Fibroblast of the aortic adventitia (primary cell): ENCODE results near the gene VRK3. TPM values are rescaled to one million over a fixed set of nuclear protein-coding genes. Genes with fewer than 3 reads are reported as not detected.
"Not testable (repeated sequence)": the region's sequence is repeated elsewhere in the genome, so short reads cannot be mapped to it uniquely, and the experiment has no call there.

Experiments used
- DNase-seq: peaks from one replicate; pipeline ENCODE4 v3.0.0-alpha.2; 2010; ENCODE audit warnings: low read depth
- H3K4me3 ChIP-seq: 2 replicates; pipeline ENCODE4 v1.5.1; 2011; ENCODE audit warnings: low read depth, mild to moderate bottlenecking, control low read depth, low read length, moderate library complexity
- total RNA-seq: library from RNA; depleted of rRNA; stranded (reverse); fragments of >200 nt; gene quantifications from 2 replicates; pipeline ENCODE4 v1.2.3, GENCODE V29; 2012; ENCODE audit warnings: low replicate concordance
- TF ChIP-seq, protein P1 (sequence below): IDR thresholded peaks from 2 replicates; pipeline ENCODE4 v1.5.1; 2011; ENCODE audit warnings: mild to moderate bottlenecking, low read length, control low read depth, inconsistent platforms; ENCODE audit not compliant: insufficient read depth

VRK3 gene, protein sequence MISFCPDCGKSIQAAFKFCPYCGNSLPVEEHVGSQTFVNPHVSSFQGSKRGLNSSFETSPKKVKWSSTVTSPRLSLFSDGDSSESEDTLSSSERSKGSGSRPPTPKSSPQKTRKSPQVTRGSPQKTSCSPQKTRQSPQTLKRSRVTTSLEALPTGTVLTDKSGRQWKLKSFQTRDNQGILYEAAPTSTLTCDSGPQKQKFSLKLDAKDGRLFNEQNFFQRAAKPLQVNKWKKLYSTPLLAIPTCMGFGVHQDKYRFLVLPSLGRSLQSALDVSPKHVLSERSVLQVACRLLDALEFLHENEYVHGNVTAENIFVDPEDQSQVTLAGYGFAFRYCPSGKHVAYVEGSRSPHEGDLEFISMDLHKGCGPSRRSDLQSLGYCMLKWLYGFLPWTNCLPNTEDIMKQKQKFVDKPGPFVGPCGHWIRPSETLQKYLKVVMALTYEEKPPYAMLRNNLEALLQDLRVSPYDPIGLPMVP
- 17.3 and 30.6 TPM in 2 replicates for total RNA-seq

DNA sequence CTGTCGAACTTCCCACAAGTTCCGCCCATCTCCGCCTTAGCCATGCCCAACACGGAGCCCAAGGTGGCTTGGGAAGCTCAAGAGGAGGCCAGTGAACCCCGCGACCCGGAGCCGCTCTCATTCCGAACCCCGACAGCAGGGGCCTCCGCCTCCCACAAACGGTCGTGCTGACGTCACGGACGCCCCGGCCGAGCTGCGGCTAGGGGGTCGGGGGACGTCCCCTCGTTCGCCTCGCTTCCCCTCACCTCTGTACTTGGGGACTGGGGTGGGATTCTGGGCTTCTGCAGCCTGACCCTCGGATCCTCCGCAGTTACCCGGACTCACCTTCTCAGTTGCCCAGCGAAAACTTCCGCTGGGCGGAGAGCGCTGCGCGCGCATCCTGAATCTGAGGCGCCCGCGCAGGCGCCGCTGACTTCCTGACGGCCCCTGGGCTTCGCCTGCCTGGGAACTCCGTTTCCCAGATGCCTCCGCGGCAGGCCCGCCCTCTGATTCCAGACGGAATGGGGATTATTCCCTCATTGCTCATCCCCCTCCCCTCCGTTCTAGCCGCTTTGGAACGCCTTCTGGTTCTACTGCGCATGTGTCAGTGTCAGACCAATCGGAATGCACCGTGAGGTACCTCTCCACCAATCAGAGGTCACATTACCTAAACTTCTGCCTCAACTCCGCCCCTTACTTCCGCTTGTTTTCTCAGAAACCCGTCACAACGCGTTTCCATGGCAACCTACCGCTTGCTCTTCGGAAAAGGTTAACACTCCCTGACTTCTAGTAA, at the start of gene VRK3:
Gene VRK3 (minus strand): TSS at position 351 of the 772 bp plus-strand sequence. CDS start 9,210 bp downstream, outside the sequence.
- peak within 1 kb of the TSS; percentile 98 for H3K4me3 ChIP-seq
- peak; percentile 100 for DNase-seq
- TF ChIP-seq, protein P1, sequence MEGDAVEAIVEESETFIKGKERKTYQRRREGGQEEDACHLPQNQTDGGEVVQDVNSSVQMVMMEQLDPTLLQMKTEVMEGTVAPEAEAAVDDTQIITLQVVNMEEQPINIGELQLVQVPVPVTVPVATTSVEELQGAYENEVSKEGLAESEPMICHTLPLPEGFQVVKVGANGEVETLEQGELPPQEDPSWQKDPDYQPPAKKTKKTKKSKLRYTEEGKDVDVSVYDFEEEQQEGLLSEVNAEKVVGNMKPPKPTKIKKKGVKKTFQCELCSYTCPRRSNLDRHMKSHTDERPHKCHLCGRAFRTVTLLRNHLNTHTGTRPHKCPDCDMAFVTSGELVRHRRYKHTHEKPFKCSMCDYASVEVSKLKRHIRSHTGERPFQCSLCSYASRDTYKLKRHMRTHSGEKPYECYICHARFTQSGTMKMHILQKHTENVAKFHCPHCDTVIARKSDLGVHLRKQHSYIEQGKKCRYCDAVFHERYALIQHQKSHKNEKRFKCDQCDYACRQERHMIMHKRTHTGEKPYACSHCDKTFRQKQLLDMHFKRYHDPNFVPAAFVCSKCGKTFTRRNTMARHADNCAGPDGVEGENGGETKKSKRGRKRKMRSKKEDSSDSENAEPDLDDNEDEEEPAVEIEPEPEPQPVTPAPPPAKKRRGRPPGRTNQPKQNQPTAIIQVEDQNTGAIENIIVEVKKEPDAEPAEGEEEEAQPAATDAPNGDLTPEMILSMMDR = peak; percentile 20

DNA sequence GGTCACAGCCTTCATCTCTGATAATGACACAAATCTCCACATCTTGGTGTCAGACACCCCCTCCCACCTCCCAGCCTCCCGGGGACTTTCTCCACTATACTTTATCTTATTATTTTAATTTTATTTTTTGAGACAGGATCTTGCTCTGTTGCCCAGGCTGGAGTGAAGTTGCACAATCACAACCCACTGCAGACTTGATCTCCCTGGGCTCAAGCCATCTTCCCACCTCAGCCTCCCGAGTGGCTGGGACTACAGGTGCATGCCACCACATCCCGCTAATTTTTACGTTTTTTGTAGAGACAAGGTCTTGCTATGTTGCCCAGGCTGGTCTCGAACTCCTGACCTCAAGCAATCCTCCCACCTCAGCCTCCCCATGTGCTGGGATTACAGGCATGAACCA, 43.2 kb upstream of the VRK3 start:
- H3K4me3 ChIP-seq, DNase-seq: not testable (repeated sequence)

DNA sequence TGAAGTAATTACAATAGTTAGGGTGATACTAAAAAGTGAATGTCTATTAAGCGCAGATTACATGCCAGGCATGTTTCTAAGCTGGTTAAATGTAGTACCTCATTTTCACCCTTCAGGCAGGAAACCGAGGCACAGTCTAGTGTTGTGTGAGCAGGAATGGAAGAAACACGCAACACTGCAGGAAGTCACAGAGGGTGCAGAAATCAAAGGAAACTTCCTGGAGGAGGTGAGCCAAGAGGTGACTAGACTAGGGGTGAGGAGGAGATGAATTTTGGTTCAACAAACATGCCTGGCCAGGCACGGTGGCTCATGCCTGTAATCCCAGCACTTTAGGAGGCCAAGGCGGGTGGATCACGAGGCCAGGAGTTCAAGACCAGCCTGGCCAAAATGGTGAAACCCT, 42.4 kb upstream of the VRK3 start:
- TF ChIP-seq, protein P1 = no peak
- H3K4me3 ChIP-seq = no peak overlapping the region
- no peak for DNase-seq

DNA sequence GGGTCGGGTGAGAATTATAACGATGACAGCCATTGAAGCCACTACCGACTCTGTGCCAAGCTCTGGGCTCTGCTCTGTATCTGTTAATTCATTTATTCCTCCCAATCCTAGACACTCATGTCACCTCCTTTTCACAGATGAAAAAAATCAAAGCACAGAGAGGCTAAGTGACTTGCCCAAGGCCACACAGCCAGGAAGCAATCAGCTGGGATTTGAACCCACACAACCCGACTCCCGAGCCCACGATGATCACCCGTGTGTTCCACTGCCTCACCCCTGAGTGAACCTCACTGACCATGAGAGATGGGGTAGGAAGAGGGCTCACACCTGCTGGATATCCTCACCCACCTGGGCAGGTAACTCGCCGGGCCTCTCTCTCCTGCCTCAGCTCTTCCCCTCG, 40.8 kb upstream of the VRK3 start:
- TF ChIP-seq, protein P1 = no peak
- DNase-seq = no peak

DNA sequence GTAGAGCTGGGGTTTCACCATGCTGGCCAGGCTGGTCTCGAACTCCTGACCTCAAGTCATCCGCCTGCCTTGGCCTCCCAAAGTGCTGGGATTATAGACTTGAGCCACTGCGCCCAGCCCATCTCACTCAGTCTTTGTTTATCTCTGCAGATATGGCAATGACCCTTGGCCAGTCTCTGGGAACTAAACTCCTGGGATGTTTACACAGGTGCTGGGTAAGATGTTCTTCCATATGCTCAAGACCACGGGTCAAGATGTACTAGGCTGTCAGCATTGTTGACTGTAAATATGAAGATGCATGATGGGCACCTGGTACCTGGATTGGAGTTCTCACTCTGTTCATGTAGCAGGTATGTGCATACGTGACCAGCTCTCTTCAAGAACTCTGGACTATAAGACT, 36.5 kb upstream of the VRK3 start:
- H3K4me3 ChIP-seq = no peak overlapping the region
- TF ChIP-seq, protein P1 = no peak
- DNase-seq = no peak

More for the DNA sequence above, 40.8 kb upstream of the VRK3 start:
- no peak overlapping the region for H3K4me3 ChIP-seq

DNA sequence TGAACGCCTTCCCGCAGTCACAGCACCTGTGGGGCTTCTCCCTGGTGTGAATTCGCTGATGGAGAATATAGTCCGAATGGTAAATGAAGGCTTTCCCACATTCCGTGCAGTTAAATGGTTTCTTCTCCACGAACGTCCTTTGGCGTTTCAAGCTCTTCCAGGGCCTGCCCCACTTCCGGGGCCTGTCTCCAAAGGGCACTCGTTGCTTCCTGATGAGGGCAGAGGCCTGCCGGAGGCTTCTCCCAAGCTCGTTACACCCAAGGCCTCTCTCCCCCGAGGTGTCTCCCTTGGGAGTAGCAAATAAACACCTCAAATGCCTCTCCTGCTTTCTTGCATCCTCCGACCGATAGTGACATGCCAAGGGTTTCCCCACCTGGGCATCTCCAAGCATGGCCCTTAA, 34.9 kb upstream of the VRK3 start:
- TF ChIP-seq, protein P1 = no peak
- H3K4me3 ChIP-seq = no peak overlapping the region
- no peak for DNase-seq

DNA sequence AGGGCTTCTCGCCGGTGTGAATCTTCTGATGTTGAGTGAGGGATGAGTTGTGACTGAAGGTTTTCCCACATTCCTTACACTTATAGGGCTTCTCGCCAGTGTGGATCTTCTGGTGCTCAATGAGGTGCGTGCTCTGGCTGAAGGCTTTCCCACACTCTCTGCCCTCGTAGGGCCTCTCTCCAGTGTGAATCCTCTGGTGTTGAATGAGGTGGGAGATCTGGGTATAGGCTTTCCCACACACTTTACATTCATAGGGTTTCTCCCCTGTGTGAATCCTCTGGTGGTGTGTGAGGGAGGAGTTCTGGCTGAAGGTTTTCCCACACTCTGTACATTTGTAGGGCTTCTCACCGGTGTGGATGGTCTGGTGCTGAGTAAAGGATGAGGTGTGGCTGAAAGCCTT, 33.9 kb upstream of the VRK3 start:
- TF ChIP-seq, protein P1 = no peak
- no peak overlapping the region for H3K4me3 ChIP-seq
- no peak for DNase-seq
